GM04504 (cell line): ENCODE results near the gene SOX18.
A peak's percentile ranks its signal among the peaks of the same experiment; 100 is the strongest.

Experiments
- DNase-seq: peaks from one replicate; pipeline ENCODE4 v3.0.0-alpha.2; 2012; ENCODE audit warnings: low read depth

SOX18 gene

DNA sequence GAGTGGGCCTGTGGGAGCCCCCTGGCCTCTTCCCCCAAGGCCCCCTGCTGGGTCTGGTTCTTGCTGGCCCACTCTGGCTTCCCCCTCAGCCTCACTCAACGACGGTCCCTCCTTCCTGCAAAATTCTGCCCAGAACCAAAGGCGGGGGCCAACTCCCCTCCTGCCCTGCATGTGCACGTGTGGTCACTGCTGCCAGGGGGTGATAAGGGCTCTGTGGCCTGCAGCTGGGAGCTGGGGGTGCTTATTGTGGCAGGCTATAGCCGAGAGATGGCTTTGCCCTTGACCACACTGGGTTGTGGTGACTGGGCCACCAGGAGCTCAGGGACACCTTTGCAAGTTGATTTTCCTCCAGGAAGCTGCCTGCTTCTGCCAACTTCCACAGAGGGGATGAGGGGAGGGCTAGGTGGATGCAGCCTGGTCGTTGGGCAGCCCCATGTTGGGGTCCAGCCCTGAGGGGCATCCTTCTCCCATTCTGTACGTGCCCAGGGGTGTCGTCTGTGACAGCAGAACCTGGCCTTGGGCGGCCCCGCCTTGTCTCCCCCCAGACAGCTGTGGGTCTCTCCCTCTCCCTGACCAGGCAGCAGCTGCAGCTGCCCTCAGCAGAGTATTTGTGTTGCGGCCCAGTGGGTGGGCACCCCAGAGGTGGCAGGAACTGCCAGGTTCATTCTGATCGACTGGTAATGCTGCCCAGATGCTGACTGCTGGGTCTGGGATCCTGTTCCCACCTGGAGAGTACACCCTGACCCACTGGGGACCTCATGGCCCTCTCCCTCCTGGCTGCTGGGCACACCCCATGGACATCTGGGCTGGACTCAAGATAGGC, 19.2 kb upstream of the SOX18 start:
- DNase-seq, result no peak

GRCh38 chr20:64067733-64068307, 18.4 kb upstream of the SOX18 start:
- DNase-seq, result no peak

DNA sequence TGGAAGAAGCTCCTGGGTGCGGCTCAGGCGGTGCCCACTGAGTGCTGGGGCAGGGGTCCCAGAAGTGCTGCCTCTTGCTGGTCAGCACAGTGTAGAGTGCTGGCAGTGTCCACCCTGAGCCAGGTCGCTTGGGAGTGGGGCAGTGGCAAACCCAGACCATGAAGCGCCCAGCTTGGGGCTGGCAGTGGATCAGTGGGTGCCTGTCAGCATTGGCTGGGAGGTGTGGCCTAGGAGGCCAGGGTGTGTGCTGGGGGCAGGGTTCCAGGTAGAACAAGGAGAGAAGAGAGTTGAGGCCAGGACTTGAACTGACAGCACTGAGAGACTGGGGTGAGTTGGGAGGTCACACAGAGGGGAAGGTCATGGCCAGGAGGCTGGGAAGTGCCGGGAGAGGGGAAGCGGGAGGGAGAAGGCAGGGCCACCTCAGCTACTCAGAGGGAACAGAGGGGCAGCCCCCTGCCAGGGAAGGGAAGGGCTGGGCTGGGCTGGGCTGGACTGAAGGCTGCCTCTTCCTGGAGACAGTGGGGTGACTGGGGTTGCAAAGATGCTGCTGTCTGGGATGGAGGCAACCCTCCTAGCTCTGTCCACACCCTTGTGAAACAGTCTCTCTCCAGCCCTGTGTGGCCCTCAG, 17.7 kb upstream of the SOX18 start:
- DNase-seq, result no peak

DNA sequence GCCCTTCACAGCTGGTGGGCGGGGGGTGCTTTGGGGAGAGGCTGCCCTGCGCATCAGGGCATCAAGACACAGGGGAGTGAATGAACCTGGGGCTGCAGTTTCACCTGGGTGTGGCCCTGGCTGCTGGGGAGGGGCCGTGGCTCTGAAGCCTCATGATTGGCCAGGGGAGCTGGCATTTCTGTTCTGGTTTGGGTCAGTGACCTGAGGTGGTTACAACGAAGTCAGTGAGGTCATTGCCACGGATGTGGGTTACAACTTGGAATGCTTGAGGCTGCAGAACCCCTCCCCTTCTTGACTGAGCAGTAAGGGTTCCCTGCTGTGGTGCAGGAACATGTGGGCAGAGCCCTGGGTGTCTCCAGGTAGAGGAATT, 16.5 kb upstream of the SOX18 start:
- peak; percentile 59 for DNase-seq

DNA sequence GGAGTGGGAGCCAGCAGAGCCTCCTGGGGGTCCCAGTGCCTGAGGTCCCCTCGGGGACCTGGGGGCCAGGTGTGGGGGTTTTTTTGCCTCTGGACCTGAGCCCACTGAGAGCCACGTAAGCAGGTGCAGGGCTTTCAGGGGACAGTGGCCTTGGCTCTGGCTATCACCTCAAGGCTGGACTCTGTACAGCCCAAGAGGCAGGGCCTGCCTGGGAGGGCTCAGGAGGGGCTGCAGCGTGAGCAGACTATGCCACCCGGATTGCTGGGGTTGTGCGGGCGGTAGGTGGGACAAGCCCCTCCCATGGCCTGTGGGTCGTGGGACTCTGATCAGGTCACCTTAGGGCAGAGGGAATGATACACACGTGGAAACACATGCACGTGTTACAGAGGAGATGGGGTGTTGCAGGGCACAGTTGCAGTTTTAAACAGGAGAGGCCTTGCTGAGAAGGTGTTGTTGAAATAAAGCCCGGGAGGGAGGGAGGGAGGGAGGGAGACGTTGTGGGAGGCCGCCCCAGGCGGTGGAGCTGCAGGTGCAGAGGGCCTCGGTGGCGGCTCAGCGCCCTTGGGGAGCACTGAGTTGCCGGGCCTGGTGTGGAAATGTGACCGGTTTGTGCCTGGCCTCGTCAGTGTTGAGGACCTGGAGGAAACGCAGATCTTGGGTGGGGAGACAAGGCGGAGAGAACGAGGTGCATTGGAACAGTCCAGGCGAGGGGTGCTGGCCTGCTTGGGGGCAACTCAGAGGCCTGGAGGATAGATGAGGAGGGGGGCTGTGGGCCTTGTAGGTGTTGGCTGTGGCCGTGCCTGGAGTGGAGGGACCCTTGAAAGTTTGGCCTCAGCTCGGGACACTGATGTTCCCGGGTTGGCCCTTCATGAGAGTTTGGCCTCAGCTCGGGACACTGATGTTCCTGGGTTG, 15.9 kb upstream of the SOX18 start:
- no peak for DNase-seq

GRCh38 chr20:64064145-64064698, 14.8 kb upstream of the SOX18 start:
- DNase-seq, result peak; percentile 37

GRCh38 chr20:64063389-64064144, 14.1 kb upstream of the SOX18 start:
- no peak for DNase-seq

GRCh38 chr20:64062596-64063388, 13.4 kb upstream of the SOX18 start, which contains the start of gene TCEA2:
Gene TCEA2, plus strand, starts transcription at chr20:64063198. Its CDS starts 115 bp downstream, at chr20:64063313.
- peak; percentile 93 for DNase-seq

- DNase-seq, result no peak
Measured at GRCh38 chr20:64062276-64062595, 12.8 kb upstream of the SOX18 start.

- no peak for DNase-seq
Measured at GRCh38 chr20:64058536-64058935, 9.1 kb upstream of the SOX18 start.

GRCh38 chr20:64057628-64058498, 8.4 kb upstream of the SOX18 start:
- no peak for DNase-seq

- DNase-seq, result no peak
Measured at GRCh38 chr20:64056889-64057627, 7.6 kb upstream of the SOX18 start.

DNA sequence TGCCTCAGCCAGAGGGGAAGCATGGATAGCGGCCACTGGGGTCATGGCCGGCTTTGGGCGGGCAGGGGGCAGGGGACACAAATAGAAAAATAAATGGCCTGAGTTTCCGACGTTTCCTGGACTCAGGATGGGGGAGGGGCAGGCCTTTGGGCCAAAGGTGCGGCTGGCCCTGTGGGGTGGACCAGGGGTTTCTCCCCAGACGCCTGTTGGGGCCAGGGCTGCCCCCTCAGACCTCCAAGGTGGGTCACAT, 7.1 kb upstream of the SOX18 start:
- no peak for DNase-seq

GRCh38 chr20:64055893-64056638, 6.6 kb upstream of the SOX18 start:
- no peak for DNase-seq

DNA sequence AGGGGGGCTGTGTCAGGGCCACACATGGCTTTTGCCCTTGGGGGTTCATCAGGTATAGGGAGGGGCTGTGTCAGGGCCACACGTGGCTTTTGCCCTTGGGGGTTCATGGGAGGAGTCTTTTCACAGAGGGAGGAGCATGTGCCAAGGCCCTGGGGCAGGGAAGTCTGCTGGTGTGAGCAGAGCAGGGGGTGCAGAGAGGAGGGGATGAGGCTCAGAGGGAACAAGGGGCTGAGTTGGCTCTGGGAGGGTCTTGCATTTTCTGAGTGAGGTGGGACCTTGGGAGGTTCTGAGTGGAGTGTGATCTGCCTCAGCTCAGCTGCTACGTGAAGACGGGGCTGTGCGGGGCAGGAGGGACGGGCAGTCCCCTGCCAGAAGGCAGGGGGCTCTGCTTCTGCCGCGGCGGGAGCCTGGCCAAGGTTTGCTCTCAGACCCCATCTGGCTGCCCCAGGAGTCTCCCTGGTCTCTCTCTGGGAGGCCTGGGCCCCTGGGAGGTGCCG, 6.0 kb upstream of the SOX18 start:
- no peak for DNase-seq

DNA sequence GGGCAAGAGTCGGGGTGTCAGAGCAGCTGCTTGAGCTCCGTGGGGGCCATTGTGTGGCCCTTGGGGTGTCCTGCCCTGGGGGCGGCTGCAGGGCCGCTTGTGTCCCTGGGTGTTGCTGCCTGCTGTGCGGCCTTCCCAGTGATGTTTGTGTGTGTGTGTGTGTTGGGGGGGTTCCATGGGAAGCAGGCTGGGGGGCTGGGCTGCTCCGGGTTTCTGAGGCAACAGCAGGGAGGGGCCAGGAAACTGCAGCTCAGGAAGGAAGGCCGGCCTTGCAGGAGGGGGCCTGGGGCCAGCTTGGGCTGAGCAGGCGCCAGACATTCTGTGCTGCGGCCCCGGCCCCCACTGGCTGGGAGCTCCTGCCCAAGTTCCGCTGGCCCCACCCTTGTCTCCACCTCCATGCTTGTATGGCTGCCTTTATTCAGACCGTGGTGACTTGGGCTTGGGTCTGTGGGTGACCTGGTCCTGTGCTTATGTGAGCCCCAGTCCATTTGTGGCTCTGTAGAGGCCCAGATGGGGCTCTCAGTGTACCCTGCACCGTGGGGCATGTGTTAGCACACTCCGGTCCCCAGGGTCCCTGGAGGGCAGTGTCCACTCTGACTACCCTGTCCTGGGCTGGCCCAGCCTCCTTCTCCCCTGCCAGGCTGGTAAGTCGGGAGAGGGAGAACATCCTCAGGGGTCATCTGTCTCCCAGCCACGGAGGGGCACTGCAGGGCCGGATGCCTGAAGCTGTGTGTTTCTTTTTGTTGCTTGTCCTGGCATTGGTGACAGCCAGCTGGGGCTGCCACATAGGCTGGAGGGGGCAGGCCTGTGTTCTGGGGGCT, 4.6 kb upstream of the SOX18 start:
- no peak for DNase-seq
